H1 (cell line): ENCODE results near the gene LINC01488.

Source experiments
- BRCA1 ChIP-seq: IDR thresholded peaks from 2 replicates; pipeline ENCODE4 v1.6.1; 2012; ENCODE audit warnings: low read depth, low read length, improper control_type of control experiment
- CEBPB ChIP-seq: IDR thresholded peaks from 2 replicates; pipeline ENCODE4 v1.6.1; 2012; ENCODE audit warnings: low read depth, low read length
- EP300 ChIP-seq, 2 experiments: IDR thresholded peaks; 1 replicate in 1 of 2; 2 replicates in 1 of 2; pipeline ENCODE4 v1.6.1; 2011 to 2012; ENCODE audit warnings: low read depth in 2 of 2, low read length in 2 of 2, mild to moderate bottlenecking in 2 of 2, borderline replicate concordance in 1 of 2, inconsistent platforms in 1 of 2, moderate library complexity in 1 of 2
- HDAC6 ChIP-seq: IDR thresholded peaks from one replicate; pipeline ENCODE4 v1.7.1; 2012; ENCODE audit warnings: low read depth, mild to moderate bottlenecking, inconsistent platforms, low read length, moderate library complexity
- POLR2A ChIP-seq, 2 experiments: IDR thresholded peaks; 1 replicate in 1 of 2; 2 replicates in 1 of 2; pipeline ENCODE4 v1.6.1; 2011; ENCODE audit warnings: low read depth in 2 of 2, low read length in 2 of 2, mild to moderate bottlenecking in 2 of 2; ENCODE audit errors: control extremely low read depth in 1 of 2
- SP1 ChIP-seq: IDR thresholded peaks from 2 replicates; pipeline ENCODE4 v1.6.1; 2011; ENCODE audit warnings: low read depth, low read length
- TEAD4 ChIP-seq: IDR thresholded peaks from 2 replicates; pipeline ENCODE4 v1.6.1; 2012; ENCODE audit warnings: low read depth, low read length, inconsistent platforms, mixed read lengths
- ZNF274 ChIP-seq: IDR thresholded peaks from 2 replicates; pipeline ENCODE4 v1.7.0; 2012; ENCODE audit warnings: low read length, borderline replicate concordance; ENCODE audit errors: extremely low read depth
- TF ChIP-seq, protein P1 (sequence below): IDR thresholded peaks from 2 replicates; pipeline ENCODE4 v1.6.1; 2012; ENCODE audit warnings: inconsistent platforms
- TF ChIP-seq, protein P2 (sequence below), 3 experiments: IDR thresholded peaks; 1 replicate in 2 of 3; 2 replicates in 1 of 3; pipeline versions ENCODE4 v1.5.1 to v1.6.1; 2011; ENCODE audit warnings: low read length in 3 of 3, mild to moderate bottlenecking in 3 of 3, inconsistent platforms in 2 of 3, low read depth in 1 of 3, moderate library complexity in 1 of 3; ENCODE audit not compliant: insufficient read depth in 1 of 3; ENCODE audit errors: control extremely low read depth in 1 of 3
- TF ChIP-seq, protein P3 (sequence below): IDR thresholded peaks from 2 replicates; pipeline ENCODE4 v1.6.1; 2011; ENCODE audit warnings: low read length, improper control_type of control experiment

DNA sequence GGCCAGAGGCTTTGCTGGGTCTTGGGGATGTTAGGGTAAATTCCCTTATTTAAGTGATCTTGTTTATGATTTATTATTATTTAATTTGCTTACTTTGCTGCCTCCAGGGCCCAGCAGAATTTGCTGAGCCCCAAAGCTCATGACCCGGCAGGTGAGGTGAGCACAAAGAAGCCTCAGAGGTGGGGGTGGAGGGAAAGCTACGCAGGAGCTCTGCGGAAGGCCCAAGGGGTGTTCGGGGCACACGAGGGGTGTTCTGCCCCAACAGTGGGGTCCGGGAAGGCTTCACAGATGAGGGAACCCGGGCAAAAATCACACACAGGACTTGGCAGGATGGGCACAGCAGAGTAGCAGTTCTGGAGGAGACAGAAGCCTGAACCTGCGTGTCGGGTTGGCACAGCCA, 6.7 kb upstream of the LINC01488 start:
- TF ChIP-seq, protein P1, sequence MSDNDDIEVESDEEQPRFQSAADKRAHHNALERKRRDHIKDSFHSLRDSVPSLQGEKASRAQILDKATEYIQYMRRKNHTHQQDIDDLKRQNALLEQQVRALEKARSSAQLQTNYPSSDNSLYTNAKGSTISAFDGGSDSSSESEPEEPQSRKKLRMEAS, result no peak
- TF ChIP-seq, protein P2, sequence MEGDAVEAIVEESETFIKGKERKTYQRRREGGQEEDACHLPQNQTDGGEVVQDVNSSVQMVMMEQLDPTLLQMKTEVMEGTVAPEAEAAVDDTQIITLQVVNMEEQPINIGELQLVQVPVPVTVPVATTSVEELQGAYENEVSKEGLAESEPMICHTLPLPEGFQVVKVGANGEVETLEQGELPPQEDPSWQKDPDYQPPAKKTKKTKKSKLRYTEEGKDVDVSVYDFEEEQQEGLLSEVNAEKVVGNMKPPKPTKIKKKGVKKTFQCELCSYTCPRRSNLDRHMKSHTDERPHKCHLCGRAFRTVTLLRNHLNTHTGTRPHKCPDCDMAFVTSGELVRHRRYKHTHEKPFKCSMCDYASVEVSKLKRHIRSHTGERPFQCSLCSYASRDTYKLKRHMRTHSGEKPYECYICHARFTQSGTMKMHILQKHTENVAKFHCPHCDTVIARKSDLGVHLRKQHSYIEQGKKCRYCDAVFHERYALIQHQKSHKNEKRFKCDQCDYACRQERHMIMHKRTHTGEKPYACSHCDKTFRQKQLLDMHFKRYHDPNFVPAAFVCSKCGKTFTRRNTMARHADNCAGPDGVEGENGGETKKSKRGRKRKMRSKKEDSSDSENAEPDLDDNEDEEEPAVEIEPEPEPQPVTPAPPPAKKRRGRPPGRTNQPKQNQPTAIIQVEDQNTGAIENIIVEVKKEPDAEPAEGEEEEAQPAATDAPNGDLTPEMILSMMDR (IDR thresholded peaks at IDR 0.05; ENCODE audit: control extremely low read depth in 1 of 3, insufficient read depth in 1 of 3, low read depth in 1 of 3, low read length in 3 of 3), result no peak
- TF ChIP-seq POLR2A (IDR thresholded peaks at IDR 0.05; ENCODE audit: control extremely low read depth in 1 of 2, low read depth in 2 of 2, low read length in 2 of 2), result no peak
- TF ChIP-seq HDAC6, result no peak
- no peak for TF ChIP-seq TEAD4
- no peak for TF ChIP-seq SP1
- no peak for TF ChIP-seq EP300 (IDR thresholded peaks at IDR 0.05; ENCODE audit: borderline replicate concordance in 1 of 2, low read depth in 2 of 2, low read length in 2 of 2)
- no peak for TF ChIP-seq BRCA1
- TF ChIP-seq, protein P3, sequence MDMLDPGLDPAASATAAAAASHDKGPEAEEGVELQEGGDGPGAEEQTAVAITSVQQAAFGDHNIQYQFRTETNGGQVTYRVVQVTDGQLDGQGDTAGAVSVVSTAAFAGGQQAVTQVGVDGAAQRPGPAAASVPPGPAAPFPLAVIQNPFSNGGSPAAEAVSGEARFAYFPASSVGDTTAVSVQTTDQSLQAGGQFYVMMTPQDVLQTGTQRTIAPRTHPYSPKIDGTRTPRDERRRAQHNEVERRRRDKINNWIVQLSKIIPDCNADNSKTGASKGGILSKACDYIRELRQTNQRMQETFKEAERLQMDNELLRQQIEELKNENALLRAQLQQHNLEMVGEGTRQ, result no peak
- TF ChIP-seq ZNF274, result no peak
- no peak for TF ChIP-seq CEBPB
